T follicular helper cell (primary cell): ENCODE measurements around the gene CTRB2.
"Not testable (repeated sequence)": the region's sequence is repeated elsewhere in the genome, so short reads cannot be mapped to it uniquely, and the experiment has no call there.

Experiments used
- DNase-seq: peaks from one replicate; pipeline ENCODE4 v3.0.0-alpha.2; 2020; ENCODE audit warnings: low read depth

Gene CTRB2

GRCh38 chr16:75242436-75243078 is 35.6 kb upstream of the CTRB2 start:
- not testable (repeated sequence) for DNase-seq

GRCh38 chr16:75241955-75242354 is 35.0 kb upstream of the CTRB2 start:
- DNase-seq: no peak

- no peak for DNase-seq
Observed at GRCh38 chr16:75241412-75241811, 34.5 kb upstream of the CTRB2 start.

DNA sequence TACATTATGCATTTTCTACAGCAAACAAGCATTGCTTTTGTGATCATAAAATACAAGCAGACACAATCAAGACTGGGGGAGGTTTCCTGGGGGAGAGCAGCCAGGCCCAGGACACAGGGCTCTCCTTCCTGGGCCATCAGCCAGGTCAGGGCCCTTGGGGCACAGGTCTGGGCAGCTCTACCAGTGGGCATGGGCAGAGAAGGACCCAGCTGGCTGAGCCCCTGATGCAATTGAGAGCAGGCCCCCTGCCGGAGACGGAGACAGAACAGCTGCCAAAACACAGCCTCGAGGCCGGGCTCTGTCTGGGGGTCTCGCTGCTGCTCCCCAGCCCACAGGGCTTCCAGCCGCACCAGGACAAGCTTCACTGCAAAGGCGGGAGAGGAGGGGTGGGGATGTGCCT is 33.7 kb upstream of the CTRB2 start:
- DNase-seq: not testable (repeated sequence)

GRCh38 chr16:75239542-75240122 is 32.7 kb upstream of the CTRB2 start:
- DNase-seq: no peak

DNA sequence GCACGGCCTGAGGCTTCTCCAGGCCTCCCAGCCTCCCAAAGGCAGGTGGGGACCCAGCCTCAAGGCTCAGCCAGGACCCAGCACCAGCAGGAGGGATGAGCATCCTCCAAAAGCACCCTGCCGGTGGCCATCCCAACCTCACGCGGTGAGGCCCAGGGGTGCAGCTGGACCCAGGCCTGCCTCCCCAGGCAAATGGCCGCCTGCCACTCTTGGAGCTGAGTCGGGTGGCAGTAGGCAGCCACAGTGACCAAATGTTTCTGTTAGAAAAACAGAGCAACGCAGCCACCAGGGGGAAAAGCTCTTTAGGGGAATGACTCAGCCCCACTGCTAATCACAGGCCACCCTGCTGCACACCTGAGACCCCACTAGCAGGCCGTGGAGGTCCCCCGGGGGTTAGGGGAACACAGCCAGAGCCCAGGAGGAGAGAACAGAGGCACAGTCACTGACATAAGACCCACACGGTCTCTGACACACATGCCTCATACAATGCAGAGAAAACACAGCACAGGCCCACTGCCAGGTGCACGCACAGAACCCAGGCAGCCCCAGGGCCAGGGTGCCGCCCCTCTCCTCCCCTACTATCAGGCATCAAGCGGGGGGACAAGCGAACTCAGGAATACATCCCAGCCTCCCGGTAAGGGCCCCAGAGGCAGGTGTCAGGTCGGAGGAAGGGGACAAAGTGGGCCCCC is 32.0 kb upstream of the CTRB2 start:
- no peak for DNase-seq

GRCh38 chr16:75238132-75238852 is 31.3 kb upstream of the CTRB2 start:
- DNase-seq: no peak

- DNase-seq: no peak
Observed at GRCh38 chr16:75237398-75238131, 30.6 kb upstream of the CTRB2 start.

GRCh38 chr16:75236736-75237397 is 29.9 kb upstream of the CTRB2 start:
- no peak for DNase-seq

DNA sequence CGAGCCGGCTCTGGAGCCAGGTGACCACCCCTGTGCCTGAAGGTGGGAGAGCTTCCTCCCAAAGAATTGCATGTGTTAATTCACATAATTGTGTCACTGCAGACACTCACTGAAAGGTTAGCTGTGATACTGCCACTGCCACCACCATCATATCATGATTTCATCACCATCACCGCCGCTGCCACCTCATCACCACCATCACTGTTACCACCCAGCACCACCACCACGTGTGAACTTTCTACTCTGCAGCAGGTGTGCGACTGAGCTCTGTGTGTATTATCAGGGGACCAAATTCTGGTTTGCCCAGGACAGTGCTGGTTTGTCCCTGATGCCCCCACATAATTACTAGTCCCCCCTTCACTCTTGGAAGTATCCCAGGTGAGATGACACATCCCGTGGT is 29.3 kb upstream of the CTRB2 start:
- DNase-seq: no peak

DNA sequence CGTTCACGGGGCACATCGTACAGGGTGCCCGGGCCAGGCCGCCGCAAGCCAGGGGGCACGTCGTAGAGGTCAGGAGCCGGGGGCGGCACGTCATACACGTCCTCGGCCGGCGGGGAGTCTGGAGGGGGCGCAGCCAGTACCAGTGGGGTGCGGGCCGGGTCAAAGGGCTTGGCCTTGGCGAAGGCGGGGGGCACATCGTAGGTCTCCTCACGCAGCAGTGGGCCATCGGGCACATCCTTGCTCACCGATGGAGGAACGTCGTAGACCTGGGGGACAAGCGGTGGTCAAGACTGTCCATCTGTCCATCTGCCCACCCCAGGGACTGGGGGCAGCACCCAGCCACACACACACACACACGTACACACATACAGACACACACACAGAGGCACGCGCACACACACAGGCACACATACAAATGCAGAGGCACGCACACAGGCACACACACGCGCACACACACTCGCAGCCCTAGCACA is 28.8 kb upstream of the CTRB2 start:
- DNase-seq: no peak

- DNase-seq: no peak
Observed at GRCh38 chr16:75234856-75235696, 28.1 kb upstream of the CTRB2 start.

GRCh38 chr16:75233611-75233938 is 26.6 kb upstream of the CTRB2 start:
- no peak for DNase-seq

- no peak for DNase-seq
Observed at GRCh38 chr16:75231570-75231969, 24.6 kb upstream of the CTRB2 start.

DNA sequence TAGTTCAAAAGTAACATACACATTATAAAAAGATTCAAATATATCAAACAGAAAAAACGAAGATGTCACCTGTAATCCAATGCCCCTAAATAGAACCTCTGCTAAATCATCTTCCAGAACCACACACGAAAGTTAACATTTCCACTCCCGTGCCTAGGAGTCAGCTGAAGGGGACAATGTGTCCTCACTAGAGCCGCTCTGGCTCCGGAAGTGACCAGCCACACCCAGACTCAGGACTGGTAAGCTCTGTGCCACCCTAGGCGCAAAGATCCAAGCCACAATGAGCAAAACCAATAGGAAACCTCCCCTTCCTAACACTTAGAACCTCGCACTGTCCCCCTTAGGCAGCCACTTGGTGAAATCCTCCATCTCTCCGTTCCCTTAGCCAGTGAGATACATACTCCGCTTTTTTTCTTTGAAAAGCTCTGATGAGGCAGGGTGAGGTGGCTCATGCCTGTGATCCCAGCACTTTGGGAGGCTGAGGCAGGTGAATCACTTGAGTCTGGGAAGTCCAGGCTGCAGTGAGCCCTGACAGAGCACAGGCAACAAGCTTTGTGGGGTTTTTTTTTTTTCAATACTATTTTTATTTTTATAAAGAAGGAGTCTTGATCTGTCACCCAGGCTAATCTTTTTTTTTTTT is 23.6 kb upstream of the CTRB2 start:
- DNase-seq: no peak

DNA sequence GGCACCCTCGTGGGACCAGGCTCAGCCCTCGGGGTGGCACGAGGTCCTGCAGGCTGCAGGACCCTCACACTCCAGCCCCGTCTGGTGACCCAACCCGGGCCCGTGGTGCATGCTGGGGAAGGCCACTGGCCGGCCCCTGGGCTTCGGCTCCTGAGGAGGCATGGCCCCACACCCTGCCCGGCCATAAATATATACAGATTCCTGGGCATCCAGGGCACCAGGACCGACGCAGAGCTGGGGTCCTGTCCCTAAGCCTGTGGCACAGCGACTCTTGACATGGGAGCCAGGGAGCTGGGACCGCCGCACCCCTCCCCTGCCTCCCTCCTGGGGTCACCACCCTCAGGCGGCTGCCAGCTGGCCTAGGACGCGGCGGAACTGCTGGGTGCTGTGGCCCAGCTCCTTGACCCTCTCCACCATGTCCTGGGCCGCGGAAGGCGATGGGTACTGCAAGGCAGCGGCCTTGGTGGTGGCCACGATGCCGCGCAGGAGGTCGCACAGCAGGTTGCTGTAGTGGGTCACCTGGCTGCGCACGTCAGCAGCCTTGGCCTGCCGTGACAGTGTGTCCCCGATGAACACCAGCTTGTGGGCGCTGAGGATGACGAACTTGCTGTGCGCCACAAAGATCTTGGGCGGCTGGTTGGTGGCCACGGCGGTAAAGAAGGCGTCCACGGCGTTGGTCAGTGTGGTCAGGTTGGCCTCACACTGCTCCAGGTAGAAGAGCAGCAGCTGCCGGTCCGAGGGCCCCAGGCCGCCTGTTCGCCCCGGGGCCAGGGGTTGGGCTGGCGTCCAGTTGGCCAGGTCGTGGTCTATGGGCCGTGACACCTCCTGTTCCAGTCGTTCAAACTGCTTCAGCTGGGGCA is 22.4 kb upstream of the CTRB2 start:
- no peak for DNase-seq

- DNase-seq: no peak
Observed at GRCh38 chr16:75228143-75228976, 21.4 kb upstream of the CTRB2 start.
